NCI-H1417 (cell line): ENCODE measurements around the gene SH2D2A.
"Not testable (repeated sequence)": the region's sequence is repeated elsewhere in the genome, so short reads cannot be mapped to it uniquely, and the experiment has no call there.

Experiments used
- DNase-seq, 3 experiments: peaks; one replicate each; lab custom pipeline; 2025; lab: John Stamatoyannopoulos, UW

SH2D2A gene

DNA sequence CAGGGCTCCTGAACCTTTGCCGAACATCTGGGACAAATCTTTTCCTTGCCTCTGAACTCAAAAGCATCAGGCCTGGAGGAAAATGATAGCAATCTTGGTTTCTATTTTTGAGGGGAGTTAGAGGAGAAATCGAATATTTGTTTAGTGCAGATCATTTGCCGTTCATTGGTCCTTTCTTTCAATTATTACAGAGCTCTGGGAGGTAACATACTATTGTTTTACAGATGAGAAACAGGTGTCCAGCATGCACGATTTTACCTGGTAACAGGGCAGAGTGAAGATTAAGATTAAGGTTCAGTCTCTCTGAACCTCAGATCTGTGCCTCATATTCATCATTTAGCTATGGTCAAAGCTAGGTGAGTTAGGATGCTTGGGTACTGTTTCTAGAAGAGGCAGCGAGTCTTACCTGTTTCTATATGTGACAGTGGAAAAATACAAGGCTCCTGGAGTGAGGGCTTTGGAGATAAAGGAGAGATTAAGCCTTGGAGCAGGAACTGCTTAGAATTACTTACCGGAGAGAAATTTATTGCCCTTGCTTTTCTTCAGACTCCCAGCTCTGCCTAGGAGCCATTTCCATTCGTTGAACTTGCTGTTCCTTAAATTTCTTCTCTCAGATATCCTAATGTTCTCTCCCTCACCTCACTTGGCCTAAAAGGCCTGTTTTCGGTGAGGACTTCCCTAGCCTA, 47.9 kb downstream of the SH2D2A start:
- no peak for DNase-seq

DNA sequence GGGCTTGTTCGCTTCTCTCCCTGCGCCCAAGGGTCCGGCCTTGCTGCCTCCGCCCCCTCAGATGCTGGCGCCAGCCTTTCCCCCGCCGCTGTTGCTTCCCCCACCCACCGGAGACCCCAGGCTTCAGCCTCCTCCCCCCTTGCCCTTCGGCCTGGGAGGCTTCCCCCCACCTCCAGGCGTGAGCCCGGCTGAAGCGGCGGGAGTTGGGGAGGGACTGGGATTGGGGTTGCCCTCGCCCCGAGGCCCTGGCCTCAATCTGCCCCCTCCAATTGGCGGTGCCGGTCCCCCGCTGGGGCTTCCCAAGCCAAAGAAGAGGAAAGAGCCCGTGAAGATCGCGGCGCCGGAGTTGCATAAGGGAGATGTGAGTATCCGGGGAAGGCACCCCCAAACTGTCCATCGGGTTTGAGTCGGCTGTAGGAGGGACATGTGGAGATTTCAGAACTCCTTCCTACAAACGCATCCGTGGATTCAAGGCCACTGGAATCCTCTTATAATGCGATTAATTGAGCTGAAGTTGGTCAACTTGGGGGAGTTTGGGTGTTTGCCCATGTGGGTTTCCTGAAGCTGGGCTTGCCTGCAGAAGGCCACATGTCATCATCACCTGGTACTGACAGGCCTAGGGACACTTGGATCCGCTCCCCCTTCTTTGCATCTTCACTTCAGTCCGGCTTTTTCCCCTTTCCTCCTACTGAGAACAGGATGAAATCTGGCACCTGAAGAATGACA, 48.6 kb downstream of the SH2D2A start:
- DNase-seq = peak; percentile 64 to 81 (median 79)

DNA sequence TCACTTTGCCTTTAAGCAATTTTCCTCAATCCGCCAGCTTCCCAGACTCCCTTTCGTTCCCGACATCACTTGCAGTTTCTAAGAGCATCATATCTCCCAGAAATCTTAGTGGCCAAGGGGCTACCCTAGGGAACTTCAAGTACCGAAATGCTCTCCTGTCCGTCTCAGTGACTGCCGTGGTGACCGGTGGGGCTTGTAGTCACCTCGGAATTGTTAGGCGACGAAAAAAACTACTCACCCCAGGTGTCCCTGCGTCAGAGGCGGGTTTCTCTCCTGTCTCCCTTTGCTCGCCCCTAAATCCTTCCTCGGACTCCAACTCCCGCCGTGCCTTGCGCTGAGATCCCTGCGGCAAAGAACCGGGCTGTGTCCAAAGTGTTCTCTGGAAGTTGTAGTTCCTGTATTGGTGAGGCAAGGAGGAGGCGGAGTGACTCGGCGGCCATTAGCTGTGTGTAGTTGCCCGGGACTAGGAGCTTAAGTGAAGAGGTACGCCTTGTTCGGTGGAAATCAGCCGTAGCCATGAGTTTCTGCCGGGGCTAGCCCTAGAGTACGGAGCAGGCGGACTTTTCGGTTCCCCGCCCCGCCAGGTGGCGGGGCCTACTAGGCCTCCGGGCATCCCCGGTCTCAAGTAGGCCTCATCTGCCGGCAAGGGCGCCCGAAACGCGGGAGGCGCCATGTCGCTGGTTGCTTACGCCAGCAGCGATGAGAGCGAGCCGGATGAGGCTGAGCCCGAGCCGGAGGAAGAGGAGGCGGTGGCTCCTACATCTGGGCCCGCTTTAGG, 49.4 kb downstream of the SH2D2A start, which contains the start of gene PRCC:
Gene PRCC (plus strand): TSS at position 435 of the 778 bp plus-strand sequence. CDS start 237 bp downstream, at position 672.
- peak; percentile 99 to 100 (median 100) for DNase-seq

DNA sequence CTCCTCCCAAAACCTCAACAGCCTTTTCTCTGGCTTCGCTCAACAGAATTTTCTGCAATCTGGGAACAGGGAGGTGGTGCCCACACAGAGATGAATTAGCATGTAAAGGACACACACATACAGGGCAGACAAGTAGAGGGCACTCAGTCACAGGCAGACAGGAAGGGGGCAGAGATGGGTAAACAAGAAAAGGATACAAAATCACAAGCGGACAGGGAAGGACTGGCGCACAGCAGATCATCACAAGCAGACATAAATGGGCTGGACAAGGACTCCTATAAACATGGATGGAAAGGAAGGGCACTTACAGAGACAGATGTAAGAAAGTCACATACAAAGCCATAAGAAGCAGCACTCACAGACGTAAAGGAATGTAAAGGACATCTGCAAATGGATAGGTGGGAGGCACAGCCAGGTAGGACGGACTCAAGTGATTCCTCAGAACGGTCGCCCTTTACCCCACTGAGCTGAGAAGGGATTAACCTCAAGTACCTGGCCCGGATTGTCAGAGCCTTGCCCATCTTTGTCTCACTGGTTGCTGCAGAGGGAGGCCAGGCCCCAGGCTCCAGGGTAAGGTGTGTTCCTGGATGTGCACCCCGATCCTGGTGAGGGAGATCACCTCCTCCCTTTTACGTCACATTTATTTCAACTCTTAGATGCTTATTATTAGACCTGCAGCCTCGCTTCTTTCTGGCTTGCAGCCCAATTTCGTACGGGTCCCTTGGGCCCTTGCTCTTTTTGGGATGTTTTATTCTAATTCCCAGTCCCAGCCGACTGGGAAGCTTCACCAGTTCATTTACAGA, 50.1 kb downstream of the SH2D2A start:
- peak; percentile 42 to 69 (median 65) for DNase-seq

DNA sequence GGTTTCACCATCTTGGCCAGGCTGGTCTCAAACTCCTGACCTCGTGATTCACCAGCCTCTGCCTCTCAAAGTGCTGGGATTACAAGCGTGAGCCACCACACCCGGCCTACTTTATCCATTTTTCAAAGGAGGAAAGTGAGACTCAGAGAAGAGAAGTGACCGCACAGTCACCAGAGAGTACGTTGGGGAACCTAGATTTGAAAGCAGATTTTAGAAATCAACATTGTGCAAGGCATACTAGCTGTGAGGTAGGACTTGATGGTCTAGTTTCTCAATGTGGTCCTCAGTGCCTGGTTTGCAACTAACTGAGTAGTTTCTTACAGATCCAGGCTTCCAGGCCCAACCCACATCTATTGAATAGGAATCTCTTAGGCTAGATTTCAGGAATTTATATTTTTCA, 51.0 kb downstream of the SH2D2A start:
- DNase-seq = no peak

DNA sequence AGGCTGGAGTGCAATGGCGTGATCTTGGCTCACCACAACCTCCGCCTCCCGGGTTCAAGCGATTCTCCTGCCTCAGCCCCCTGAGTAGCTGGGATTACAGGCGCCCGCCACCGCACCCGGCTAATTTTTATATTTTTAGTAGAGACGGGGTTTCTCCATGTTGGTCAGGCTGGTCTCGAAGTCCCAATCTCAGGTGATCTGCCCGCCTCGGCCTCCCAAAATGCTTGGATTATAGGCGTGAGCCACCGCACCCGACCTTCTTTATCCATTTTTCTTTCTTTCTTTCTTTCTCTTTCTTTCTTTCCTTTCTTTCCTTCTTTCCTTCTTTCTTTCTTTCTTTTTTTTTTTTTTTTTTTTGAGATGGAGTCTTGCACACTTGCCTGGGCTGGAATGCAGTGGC, 51.5 kb downstream of the SH2D2A start:
- DNase-seq = not testable (repeated sequence)

DNA sequence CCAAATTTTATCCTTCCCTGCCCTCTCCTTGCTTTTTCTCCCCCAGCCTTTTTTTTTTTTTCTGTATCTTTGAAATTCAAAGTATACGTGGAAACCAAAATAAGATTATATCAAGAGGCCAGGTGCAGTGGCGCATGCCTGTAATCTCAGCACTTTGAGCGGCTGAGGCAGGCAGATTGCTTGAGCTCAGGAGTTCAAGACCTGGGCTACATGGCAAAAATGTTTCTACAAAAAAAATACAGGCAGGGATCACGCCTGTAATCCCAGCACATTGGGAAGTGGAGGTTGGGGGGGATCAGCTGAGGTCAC, 55.9 kb downstream of the SH2D2A start:
- no peak for DNase-seq

DNA sequence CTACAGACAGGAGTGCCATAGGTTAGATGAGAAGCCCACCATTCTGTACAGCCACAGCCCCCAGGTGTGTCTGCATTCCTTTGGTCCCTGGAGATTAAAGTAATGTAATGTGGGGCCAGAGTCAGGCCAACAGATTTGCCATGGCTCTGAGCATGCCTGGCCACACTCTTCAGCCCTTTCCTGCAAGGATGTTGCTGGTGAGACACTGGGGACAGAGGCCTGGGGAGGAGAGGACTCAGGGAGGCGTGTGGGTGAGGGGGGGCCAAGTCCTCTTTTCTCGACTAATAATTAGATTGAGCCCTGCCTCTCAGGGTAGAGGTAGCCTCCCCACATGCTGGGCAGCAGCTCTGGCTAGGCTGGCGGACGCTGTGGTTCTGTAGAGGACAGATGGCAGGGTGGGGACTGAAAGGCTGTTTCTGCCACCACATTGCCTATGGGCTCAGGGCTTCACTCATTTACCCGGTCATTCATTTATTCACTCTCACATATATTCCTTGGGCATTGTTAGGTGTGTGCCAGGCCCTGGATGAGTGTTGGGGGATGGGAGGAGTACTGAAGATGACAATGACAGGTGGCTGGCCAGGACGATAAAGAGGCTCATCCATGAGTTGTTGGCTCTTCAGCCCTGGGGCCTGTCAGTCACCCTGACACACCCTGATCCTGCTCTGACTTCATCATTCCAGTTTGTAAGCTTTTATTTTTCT, 56.4 kb downstream of the SH2D2A start:
- peak in 2 of 3 experiments; percentile 35 to 78 for DNase-seq

DNA sequence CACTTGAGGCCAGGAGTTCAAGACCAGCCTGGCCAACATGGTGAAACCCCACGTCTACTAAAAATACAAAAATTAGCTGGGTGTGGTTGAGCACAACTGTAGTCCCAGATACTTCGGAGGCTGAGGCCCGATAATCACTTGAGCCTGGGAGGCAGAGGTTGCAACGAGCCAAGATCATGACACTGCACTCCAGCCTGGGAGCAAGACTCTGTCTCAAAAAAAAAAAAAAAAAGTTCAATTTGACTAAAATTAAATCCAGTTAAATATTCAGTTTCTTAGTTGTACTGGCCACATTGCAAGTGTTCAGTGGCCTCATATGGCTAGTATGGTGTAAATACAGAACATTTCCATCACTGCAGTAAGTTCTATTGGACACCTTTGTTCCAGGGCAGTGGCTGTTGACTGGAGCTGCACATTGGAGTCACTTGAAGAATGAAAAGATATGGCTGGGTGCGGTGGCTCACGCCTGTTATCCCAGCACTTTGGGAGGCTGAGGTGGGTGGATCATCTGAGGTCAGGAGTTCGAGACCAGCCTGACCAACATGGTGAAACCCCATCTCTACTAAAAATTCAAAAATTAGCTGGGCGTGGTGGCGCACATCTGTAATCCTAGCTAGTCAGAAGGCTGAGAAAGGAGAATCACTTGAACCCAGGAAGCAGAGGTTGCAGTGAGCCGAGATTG, 58.9 kb downstream of the SH2D2A start:
- not testable (repeated sequence) for DNase-seq

DNA sequence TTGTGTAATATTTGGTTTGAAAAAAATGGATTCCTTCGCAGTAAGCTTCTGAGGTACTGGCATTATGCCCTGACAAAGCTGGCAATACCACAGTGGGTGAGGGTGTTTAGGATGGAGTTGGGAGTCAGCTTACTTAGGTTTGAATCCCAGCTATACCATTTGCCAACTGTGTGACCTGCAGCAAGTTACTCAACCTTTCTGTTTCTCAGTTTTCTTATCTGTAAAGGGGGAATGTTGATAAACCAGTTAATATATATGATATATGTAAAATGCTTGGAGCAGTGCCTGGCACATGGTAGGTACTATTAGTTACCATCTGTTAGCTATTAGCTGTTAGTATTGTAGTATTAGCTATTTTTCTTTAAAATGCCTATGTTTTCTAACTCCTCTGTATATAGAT, 60.3 kb downstream of the SH2D2A start:
- DNase-seq = no peak
